Tibial nerve (tissue), 3 donors: ENCODE data around the gene ASH1L.

ENCODE experiments used
- POLR2A ChIP-seq, 2 donors: fragments of 450-650 bp; IDR thresholded peaks; one replicate each; pipeline ENCODE4 v1.6.1; 2017; ENCODE audit warnings: antibody characterized with exemption in 2 of 2, mild to moderate bottlenecking in 2 of 2, moderate library complexity in 2 of 2
- TF ChIP-seq, protein P1 (sequence below), 5 experiments: fragments of 200-600 bp in 3 of 5; fragments of 450-650 bp in 2 of 5; sonication (generic) in 3 of 5; IDR thresholded peaks; one replicate each; pipeline ENCODE4 v1.5.1; 2016 to 2019; ENCODE audit warnings: antibody characterized with exemption in 5 of 5, mild to moderate bottlenecking in 3 of 5, moderate library complexity in 2 of 5

- TF ChIP-seq, protein P1, sequence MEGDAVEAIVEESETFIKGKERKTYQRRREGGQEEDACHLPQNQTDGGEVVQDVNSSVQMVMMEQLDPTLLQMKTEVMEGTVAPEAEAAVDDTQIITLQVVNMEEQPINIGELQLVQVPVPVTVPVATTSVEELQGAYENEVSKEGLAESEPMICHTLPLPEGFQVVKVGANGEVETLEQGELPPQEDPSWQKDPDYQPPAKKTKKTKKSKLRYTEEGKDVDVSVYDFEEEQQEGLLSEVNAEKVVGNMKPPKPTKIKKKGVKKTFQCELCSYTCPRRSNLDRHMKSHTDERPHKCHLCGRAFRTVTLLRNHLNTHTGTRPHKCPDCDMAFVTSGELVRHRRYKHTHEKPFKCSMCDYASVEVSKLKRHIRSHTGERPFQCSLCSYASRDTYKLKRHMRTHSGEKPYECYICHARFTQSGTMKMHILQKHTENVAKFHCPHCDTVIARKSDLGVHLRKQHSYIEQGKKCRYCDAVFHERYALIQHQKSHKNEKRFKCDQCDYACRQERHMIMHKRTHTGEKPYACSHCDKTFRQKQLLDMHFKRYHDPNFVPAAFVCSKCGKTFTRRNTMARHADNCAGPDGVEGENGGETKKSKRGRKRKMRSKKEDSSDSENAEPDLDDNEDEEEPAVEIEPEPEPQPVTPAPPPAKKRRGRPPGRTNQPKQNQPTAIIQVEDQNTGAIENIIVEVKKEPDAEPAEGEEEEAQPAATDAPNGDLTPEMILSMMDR (IDR thresholded peaks at IDR 0.05): no peak
- TF ChIP-seq POLR2A (IDR thresholded peaks at IDR 0.05): no peak
Measured at GRCh38 chr1:155327981-155328380, 234.6 kb downstream of the ASH1L start.
